GM18499 (cell line): ENCODE measurements around the gene REEP1.
A peak's percentile ranks its signal among the peaks of the same experiment; 100 is the strongest.
"Not testable (repeated sequence)": the region's sequence is repeated elsewhere in the genome, so short reads cannot be mapped to it uniquely, and the experiment has no call there.

Experiments
- ATAC-seq: cut with Tn5 transposase; IDR thresholded peaks from one replicate; pipeline ENCODE4 v1.9.1; 2021; ENCODE audit warnings: moderate number of reproducible peaks; ENCODE audit not compliant: insufficient read depth, unreplicated experiment

Gene REEP1

GRCh38 chr2:86251840-86252266 lies 85.6 kb downstream of the REEP1 start:
- no peak for ATAC-seq

- peak; percentile 71 for ATAC-seq
These were observed 87.6 kb downstream of the REEP1 start for GRCh38 chr2:86249579-86250391.

- no peak for ATAC-seq
These were observed 88.2 kb downstream of the REEP1 start for GRCh38 chr2:86249176-86249575.

- ATAC-seq, result not testable (repeated sequence)
These were observed 92.2 kb downstream of the REEP1 start for GRCh38 chr2:86245222-86245621.

GRCh38 chr2:86244781-86245180 lies 92.6 kb downstream of the REEP1 start:
- ATAC-seq, result not testable (repeated sequence)

- no peak for ATAC-seq
These were observed 93.3 kb downstream of the REEP1 start for GRCh38 chr2:86243950-86244733.

- ATAC-seq, result no peak
These were observed 94.2 kb downstream of the REEP1 start for GRCh38 chr2:86243272-86243671.

GRCh38 chr2:86241611-86242010 lies 95.8 kb downstream of the REEP1 start:
- ATAC-seq, result no peak

GRCh38 chr2:86240251-86240650 lies 97.2 kb downstream of the REEP1 start:
- no peak for ATAC-seq

GRCh38 chr2:86239745-86240144 lies 97.7 kb downstream of the REEP1 start:
- no peak for ATAC-seq

- ATAC-seq, result no peak
These were observed 98.1 kb downstream of the REEP1 start for GRCh38 chr2:86239326-86239725.

- peak; percentile 72 for ATAC-seq
These were observed 99.1 kb downstream of the REEP1 start for GRCh38 chr2:86238354-86238753.

GRCh38 chr2:86237172-86237571 lies 100.3 kb downstream of the REEP1 start:
- no peak for ATAC-seq

GRCh38 chr2:86235196-86235980 lies 102.0 kb downstream of the REEP1 start:
- no peak for ATAC-seq

- no peak for ATAC-seq
These were observed 102.8 kb downstream of the REEP1 start for GRCh38 chr2:86234563-86235131.

- ATAC-seq, result no peak
These were observed 104.0 kb downstream of the REEP1 start for GRCh38 chr2:86233436-86233835.

- ATAC-seq, result no peak
These were observed 104.5 kb downstream of the REEP1 start for GRCh38 chr2:86232910-86233309.

GRCh38 chr2:86232373-86232784 lies 105.0 kb downstream of the REEP1 start:
- ATAC-seq, result no peak

GRCh38 chr2:86231680-86232372 lies 105.6 kb downstream of the REEP1 start:
- no peak for ATAC-seq

- ATAC-seq, result no peak
These were observed 106.5 kb downstream of the REEP1 start for GRCh38 chr2:86230961-86231360.
